Small intestine (tissue), 7 donors: ENCODE results near the gene TTC39B. TPM values are rescaled to one million over a fixed set of nuclear protein-coding genes. Genes with fewer than 3 reads are reported as not detected.

ENCODE experiments used
- DNase-seq, 2 donors: peaks; one replicate each; pipeline versions ENCODE4 v3.0.0 to v3.0.0-alpha.2; 2013
- FAIRE-seq: peaks from 2 replicates; lab custom pipeline; 2012; peaks lifted over from hg19 to GRCh38; lab: Jason Lieb, UNC
- H3K27ac ChIP-seq, 3 donors: one replicate each; pipeline ENCODE4 v1.5.1; 2013; ENCODE audit warnings: low read length in 2 of 3, mild to moderate bottlenecking in 2 of 3, control low read depth in 1 of 3, inconsistent platforms in 1 of 3, low read depth in 1 of 3, moderate library complexity in 1 of 3
- H3K27me3 ChIP-seq, 3 donors: one replicate each; pipeline ENCODE4 v1.6.1; 2013; ENCODE audit warnings: low read length in 3 of 3, inconsistent platforms in 1 of 3; ENCODE audit not compliant: control insufficient read depth in 3 of 3, insufficient read depth in 3 of 3
- H3K36me3 ChIP-seq, 3 donors: one replicate each; pipeline ENCODE4 v1.6.1; 2013; ENCODE audit warnings: low read length in 3 of 3, inconsistent platforms in 1 of 3, low read depth in 1 of 3, mild to moderate bottlenecking in 1 of 3, moderate library complexity in 1 of 3; ENCODE audit not compliant: control insufficient read depth in 3 of 3, insufficient read depth in 2 of 3
- H3K4me1 ChIP-seq, 3 donors: one replicate each; pipeline ENCODE4 v1.6.1; 2013; ENCODE audit warnings: low read length in 2 of 3, inconsistent platforms in 1 of 3, low read depth in 1 of 3, mild to moderate bottlenecking in 1 of 3, moderate library complexity in 1 of 3; ENCODE audit not compliant: control insufficient read depth in 3 of 3, insufficient read depth in 2 of 3
- H3K4me3 ChIP-seq, 3 donors: one replicate each; pipeline ENCODE4 v1.5.1; 2013; ENCODE audit warnings: low read length in 3 of 3, control low read depth in 1 of 3, inconsistent platforms in 1 of 3, low read depth in 1 of 3, mild to moderate bottlenecking in 1 of 3, moderate library complexity in 1 of 3
- H3K9me3 ChIP-seq, 2 donors: one replicate each; pipeline ENCODE4 v1.6.1; 2013; ENCODE audit warnings: low read depth in 1 of 2, low read length in 1 of 2; ENCODE audit not compliant: control insufficient read depth in 2 of 2, insufficient read depth in 1 of 2
- WGBS, 3 donors: extraction: QIAGEN DNeasy Blood & Tissue Kit; methylation state at CpG; one replicate each; pipeline ENCODE4 v1.1.7; 2013; 5-methylcytosine and 5-hydroxymethylcytosine counted together
- polyA plus RNA-seq, 4 donors: library from polyadenylated mRNA; stranded (reverse) in 3 of 4; unstranded in 1 of 4; fragments of 200-250 nt in 3 of 4; fragments of 120-200 nt in 1 of 4; gene quantifications; one replicate each; pipeline versions ENCODE4 v1.2.1 to v1.2.3, GENCODE V29; 2013
- donor health status: healthy with polysubstance abuse.
- donor health status: control.
- donor health status: control.
- donor health status: Bipolar disorder and iron deficiency.
- donor health status: healthy.

TTC39B gene
- polyA plus RNA-seq, 4 donors, result 4.8 to 33.6 (median 6.2) TPM

DNA sequence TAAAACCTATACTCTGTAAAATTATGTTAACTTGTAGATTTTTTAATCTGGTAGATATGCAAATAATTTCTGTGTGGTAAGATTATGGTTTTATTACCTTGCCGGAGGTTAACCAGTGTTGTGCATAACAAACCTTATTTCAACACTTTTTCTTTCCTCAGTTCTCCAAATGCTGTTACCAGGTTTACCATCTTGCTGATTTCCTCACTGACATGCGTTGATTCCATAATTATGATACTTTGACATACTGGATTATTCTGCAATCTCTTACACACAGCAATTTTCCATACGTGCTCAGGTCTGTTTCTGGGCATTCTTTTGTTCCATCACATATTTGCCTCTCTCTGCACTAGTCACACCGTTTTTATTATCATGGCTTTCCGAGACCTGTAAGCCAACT is 77.6 kb downstream of the TTC39B start:
- no peak for DNase-seq
- Histone ChIP-seq H3K9me3 (peaks cover 0 to 13% of the 10 kb centered on the region in 2 donors), H3K36me3 (peaks cover 0 to 13% (median 3%) of the 10 kb centered on the region in 3 donors), H3K27ac (no peak overlapping the region), H3K27me3 (no peaks in the 10 kb centered on the region), H3K4me1 (no peaks in the 10 kb centered on the region), H3K4me3 (no peak overlapping the region)
- FAIRE-seq, result no peak
- WGBS, 3 donors, result 24 to 54% (median 40%) methylated on average over 5 of the region's 5 CpGs

DNA sequence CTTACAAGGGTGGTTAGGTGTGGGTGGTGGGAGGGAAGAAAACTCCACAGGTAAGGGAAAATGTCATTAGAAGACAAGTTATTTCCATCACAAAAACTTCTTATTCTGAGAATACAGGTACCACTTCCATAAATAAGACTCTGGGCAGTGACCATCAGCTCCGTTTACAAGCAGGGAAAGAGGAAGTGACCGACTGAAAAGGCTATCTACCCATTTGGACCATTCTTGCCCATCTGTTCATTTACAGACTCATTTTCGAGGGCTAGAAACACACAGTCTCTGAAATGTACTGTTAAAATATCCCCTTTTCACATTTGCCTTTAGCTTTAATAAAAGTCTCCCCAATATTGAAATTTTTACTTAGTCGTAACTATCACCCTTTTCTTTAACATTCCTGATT is 79.5 kb downstream of the TTC39B start:
- DNase-seq, result no peak

DNA sequence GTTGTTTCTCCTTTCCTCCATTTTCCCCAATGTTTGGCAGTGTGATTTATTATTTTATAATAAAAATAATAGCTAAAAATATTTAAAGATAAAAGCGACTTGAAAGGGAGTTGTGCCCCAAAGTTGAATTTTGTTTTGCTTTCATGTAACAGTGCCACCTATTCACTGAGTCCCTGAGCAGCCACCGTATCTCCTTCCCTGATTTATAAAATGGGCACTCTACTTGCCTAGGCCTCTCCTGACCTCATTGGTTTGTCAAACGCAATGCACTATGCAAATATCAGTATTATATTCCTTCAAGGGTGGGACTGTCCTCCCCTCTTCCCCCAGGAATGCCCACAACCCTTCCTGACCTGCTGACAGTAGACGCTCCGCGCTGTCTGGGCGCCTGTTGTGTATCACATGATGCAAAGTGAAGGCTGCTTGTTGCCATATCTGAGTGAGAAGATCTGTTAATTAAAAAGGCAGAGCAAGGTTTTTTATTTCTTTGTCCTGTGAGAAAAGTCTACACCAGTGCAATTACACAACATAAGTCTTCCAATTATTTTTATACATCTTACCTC is 81.4 kb downstream of the TTC39B start:
- Histone ChIP-seq H3K27ac (no peak overlapping the region), H3K9me3 (no peaks in the 10 kb centered on the region), H3K4me3 (no peak overlapping the region), H3K4me1 (no peaks in the 10 kb centered on the region), H3K27me3 (no peaks in the 10 kb centered on the region), H3K36me3 (peaks cover 0 to 7% (median 3%) of the 10 kb centered on the region in 3 donors)
- no peak for DNase-seq
- WGBS, 3 donors, result 85 to 94% (median 92%) methylated on average over 7 of the region's 7 CpGs
- FAIRE-seq, result no peak

More for the DNA sequence above, 79.5 kb downstream of the TTC39B start:
- whole genome bisulfite sequencing, 3 donors, result 89 to 98% (median 92%) methylated on average over 4 of the region's 4 CpGs
- H3K27ac ChIP-seq, result no peak overlapping the region
- H3K36me3 ChIP-seq, result peaks cover 0 to 8% (median 3%) of the 10 kb centered on the region in 3 donors
- H3K27me3 ChIP-seq, result no peaks in the 10 kb centered on the region
- peaks cover 0 to 5% of the 10 kb centered on the region in 2 donors for H3K9me3 ChIP-seq
- no peaks in the 10 kb centered on the region for H3K4me1 ChIP-seq
- no peak for FAIRE-seq
- H3K4me3 ChIP-seq, result no peak overlapping the region

DNA sequence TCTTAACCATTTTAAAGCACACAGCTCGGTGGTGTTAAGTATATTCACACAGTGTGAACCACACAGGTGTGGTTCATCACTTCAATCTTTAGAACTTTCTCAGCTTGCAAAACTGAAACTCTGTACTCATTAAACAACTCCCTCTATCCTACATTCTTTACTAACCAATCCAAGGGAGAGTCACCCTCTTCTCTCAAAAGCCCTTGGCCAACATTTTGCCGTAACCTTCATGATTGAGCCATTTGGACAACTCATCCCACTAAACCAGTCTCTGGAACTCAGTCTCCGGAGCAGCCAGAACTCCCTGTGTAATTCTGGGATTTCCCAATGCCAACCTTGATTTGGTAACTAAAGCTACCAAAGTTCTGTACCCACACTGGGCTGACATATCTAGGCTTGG is 84.7 kb downstream of the TTC39B start:
- peaks cover 0 to 5% (median 0%) of the 10 kb centered on the region in 3 donors for H3K4me1 ChIP-seq
- peaks cover 0 to 7% (median 3%) of the 10 kb centered on the region in 3 donors for H3K36me3 ChIP-seq
- H3K4me3 ChIP-seq, result no peak overlapping the region
- 88 to 92% (median 88%) methylated on average over 3 of the region's 3 CpGs for WGBS, 3 donors
- no peaks in the 10 kb centered on the region for H3K9me3 ChIP-seq
- FAIRE-seq, result no peak
- H3K27me3 ChIP-seq, result no peaks in the 10 kb centered on the region
- H3K27ac ChIP-seq, result no peak overlapping the region
- no peak for DNase-seq

DNA sequence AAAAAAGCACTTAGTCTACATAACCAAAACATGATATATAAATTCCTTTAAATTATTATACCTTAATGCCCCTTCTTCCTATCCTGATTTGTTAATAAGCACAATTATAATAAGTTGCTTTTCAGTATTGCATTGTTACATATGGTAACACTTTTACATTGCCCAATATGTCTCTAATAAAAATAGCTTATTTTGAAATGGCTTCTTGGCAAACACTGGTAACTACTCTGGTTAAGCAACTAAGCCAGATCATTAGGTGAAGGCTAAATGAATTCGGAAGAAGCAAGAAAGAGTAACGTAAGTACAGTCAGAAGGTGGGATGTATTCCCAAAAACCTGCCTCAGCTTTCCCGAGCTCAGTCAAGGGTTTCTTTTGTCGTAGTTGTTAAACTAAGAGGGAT is 85.3 kb downstream of the TTC39B start:
- WGBS, 3 donors, result 80 to 84% (median 84%) methylated on average over 4 of the region's 4 CpGs
- H3K36me3 ChIP-seq, result peaks cover 0 to 7% (median 3%) of the 10 kb centered on the region in 3 donors
- FAIRE-seq (no peak), DNase-seq (no peak)
- no peaks in the 10 kb centered on the region for H3K9me3 ChIP-seq
- no peak overlapping the region for H3K27ac ChIP-seq
- no peak overlapping the region for H3K4me3 ChIP-seq
- H3K27me3 ChIP-seq, result no peaks in the 10 kb centered on the region
- H3K4me1 ChIP-seq, result peaks cover 0 to 5% (median 0%) of the 10 kb centered on the region in 3 donors

DNA sequence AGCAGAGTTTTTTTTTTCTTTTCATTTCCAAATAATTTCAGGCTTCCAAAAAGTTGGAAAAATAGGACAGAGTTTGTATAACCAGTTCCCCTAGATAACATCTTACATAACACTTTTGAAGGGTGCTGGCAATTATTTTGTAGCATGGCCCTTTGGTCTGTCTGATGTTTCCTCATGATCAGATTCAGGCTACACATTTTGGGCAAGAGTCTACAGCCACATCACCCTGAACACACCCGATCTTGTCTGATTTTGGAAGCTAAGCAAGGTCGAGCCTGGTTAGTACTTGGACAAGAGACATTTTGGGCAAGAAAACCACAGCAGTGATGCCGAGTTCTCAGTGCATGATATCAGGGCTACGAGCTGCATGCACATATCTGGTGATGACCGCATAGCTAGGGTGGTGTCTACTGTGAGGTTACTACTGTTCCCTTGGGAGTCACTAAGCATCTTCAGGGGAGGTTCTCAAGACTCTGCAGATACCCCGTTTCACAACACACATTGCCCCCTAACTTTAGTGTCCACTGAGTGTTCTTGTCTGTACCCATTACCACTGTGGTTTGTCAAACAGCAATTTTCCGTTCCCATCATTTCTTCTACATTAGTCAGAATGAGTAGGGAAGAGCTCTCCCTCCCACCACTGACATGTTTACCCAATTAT is 86.2 kb downstream of the TTC39B start:
- 90 to 96% (median 94%) methylated on average over 7 of the region's 7 CpGs for WGBS, 3 donors
- DNase-seq (no peak), FAIRE-seq (no peak)
- Histone ChIP-seq H3K4me1 (peaks cover 0 to 5% (median 0%) of the 10 kb centered on the region in 3 donors), H3K27me3 (no peaks in the 10 kb centered on the region), H3K27ac (no peak overlapping the region), H3K36me3 (peaks cover 0 to 9% (median 2%) of the 10 kb centered on the region in 3 donors), H3K9me3 (no peaks in the 10 kb centered on the region), H3K4me3 (no peak overlapping the region)

DNA sequence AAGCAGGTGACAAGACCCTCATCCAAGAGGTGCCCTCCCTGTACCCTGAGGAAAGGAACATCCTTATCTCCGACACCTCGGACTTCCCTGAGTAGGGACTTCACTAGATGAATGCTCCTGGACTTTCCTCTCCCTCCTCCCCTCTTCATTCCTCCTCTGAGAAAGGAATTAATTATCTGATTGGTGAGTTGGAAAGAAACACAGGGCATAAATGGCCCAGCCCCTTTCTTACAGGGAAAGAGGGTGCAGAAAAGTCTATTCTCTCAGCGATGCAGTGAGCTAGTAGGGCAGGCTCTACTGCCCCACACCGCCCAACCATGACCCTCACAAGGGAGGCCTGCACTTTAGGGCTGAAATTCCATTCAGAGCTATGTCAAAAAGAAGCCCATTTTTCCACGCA is 87.5 kb downstream of the TTC39B start:
- Histone ChIP-seq H3K4me3 (no peak overlapping the region), H3K4me1 (peaks cover 3 to 5% (median 4%) of the 10 kb centered on the region in 3 donors), H3K27ac (no peak overlapping the region), H3K36me3 (peaks cover 0 to 11% (median 0%) of the 10 kb centered on the region in 3 donors), H3K9me3 (no peaks in the 10 kb centered on the region), H3K27me3 (no peaks in the 10 kb centered on the region)
- no peak for FAIRE-seq
- peak; percentile 25 to 73 for DNase-seq
- 46 to 76% (median 64%) methylated on average over 5 of the region's 5 CpGs for WGBS, 3 donors

DNA sequence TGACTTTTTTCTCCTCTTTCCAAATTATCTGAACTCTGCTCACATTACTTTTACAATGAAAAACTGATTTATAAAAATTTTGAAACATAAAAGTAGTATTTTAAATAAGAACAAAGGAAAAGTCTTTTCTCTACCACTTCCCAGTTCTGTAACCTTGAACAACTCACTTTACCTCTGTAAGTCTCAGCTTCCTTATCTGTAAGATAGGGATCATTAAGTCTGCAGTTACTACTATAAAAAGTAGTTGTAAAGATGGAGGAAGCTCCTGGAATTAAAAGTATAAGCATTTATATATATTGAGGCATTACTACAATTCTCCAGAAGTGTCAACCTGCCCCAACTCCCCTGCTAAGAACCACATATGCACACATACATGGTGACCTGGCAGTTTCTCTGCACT is 88.0 kb downstream of the TTC39B start:
- Histone ChIP-seq H3K27ac (no peak overlapping the region), H3K4me1 (peaks cover 3 to 5% (median 4%) of the 10 kb centered on the region in 3 donors), H3K9me3 (no peaks in the 10 kb centered on the region), H3K27me3 (no peaks in the 10 kb centered on the region), H3K36me3 (peaks cover 0 to 8% (median 0%) of the 10 kb centered on the region in 3 donors), H3K4me3 (no peak overlapping the region)
- DNase-seq, result peak in 1 of 2 donors; percentile 27
- no peak for FAIRE-seq
